Neural progenitor cell (in vitro differentiated cells): ENCODE measurements around the gene GATAD2A. TPM values are rescaled to one million over a fixed set of nuclear protein-coding genes. Genes with fewer than 3 reads are reported as not detected.

Experiments
- DNase-seq: peaks from one replicate; pipeline ENCODE4 v3.0.0-alpha.2; 2016; ENCODE audit warnings: low spot score
- H2AFZ ChIP-seq: fragments of 200-600 bp; sonication (generic); replicated peaks from 2 replicates; pipeline ENCODE4 v1.6.1; 2016; ENCODE audit warnings: antibody characterized with exemption
- H3F3A ChIP-seq: fragments of 200-600 bp; sonication (generic); 2 replicates; pipeline ENCODE4 v1.6.1; 2016; ENCODE audit warnings: antibody characterized with exemption, low read depth
- H3K27ac ChIP-seq: fragments of 200-600 bp; sonication (generic); 2 replicates; pipeline ENCODE4 v1.5.1; 2016; ENCODE audit warnings: mild to moderate bottlenecking
- H3K27me3 ChIP-seq: fragments of 200-600 bp; sonication (generic); 2 replicates; pipeline ENCODE4 v1.6.1; 2016; ENCODE audit warnings: mild to moderate bottlenecking, moderate library complexity
- H3K36me3 ChIP-seq: fragments of 200-600 bp; sonication (generic); 2 replicates; pipeline ENCODE4 v1.5.1; 2016
- H3K4me1 ChIP-seq: fragments of 200-600 bp; sonication (generic); 2 replicates; pipeline ENCODE4 v1.6.1; 2016; ENCODE audit warnings: mixed run types
- H3K4me2 ChIP-seq: fragments of 200-600 bp; sonication (generic); 2 replicates; pipeline ENCODE4 v1.6.1; 2016
- H3K4me3 ChIP-seq: fragments of 200-600 bp; sonication (generic); 2 replicates; pipeline ENCODE4 v1.5.1; 2016
- H3K79me2 ChIP-seq: fragments of 200-600 bp; sonication (generic); 2 replicates; pipeline ENCODE4 v1.6.1; 2016; ENCODE audit warnings: low read depth
- H3K9ac ChIP-seq: fragments of 200-600 bp; sonication (generic); 2 replicates; pipeline ENCODE4 v1.6.1; 2016
- H3K9me3 ChIP-seq: fragments of 200-600 bp; sonication (generic); 2 replicates; pipeline ENCODE4 v1.5.1; 2016; ENCODE audit warnings: low read depth
- H4K20me1 ChIP-seq: fragments of 200-600 bp; sonication (generic); 2 replicates; pipeline ENCODE4 v1.6.1; 2016; ENCODE audit warnings: low read depth
- H3K27ac Mint-ChIP-seq: 3 replicates; pipeline ENCODE4 v1.8.0; 2021; ENCODE audit warnings: mixed read lengths
- H3K27me3 Mint-ChIP-seq: 2 replicates; pipeline ENCODE4 v1.8.0; 2022; ENCODE audit warnings: low read depth, mild to moderate bottlenecking, inconsistent platforms, moderate library complexity, mixed read lengths; ENCODE audit not compliant: insufficient read depth
- H3K36me3 Mint-ChIP-seq: 3 replicates; pipeline ENCODE4 v1.8.0; 2021; ENCODE audit warnings: mixed read lengths
- H3K4me1 Mint-ChIP-seq: 3 replicates; pipeline ENCODE4 v1.8.0; 2021; ENCODE audit warnings: mixed read lengths
- H3K4me3 Mint-ChIP-seq: 3 replicates; pipeline ENCODE4 v1.8.0; 2021; ENCODE audit warnings: mild to moderate bottlenecking, moderate library complexity, mixed read lengths
- H3K9me3 Mint-ChIP-seq: 3 replicates; pipeline ENCODE4 v1.8.0; 2020; ENCODE audit warnings: mixed read lengths
- CTCF ChIP-seq: fragments of 200-600 bp; sonication (generic); IDR thresholded peaks from 2 replicates; pipeline ENCODE4 v1.5.1; 2017; ENCODE audit warnings: antibody characterized with exemption, mild to moderate bottlenecking
- EZH2 ChIP-seq: fragments of 200-600 bp; sonication (generic); IDR thresholded peaks from 2 replicates; pipeline ENCODE4 v1.6.1; 2017; ENCODE audit warnings: antibody characterized with exemption, mild to moderate bottlenecking, moderate library complexity
- EZH2phosphoT487 ChIP-seq: fragments of 200-600 bp; sonication (generic); IDR thresholded peaks from 2 replicates; pipeline ENCODE4 v1.6.1; 2017; ENCODE audit warnings: antibody characterized with exemption
- total RNA-seq: library from RNA; depleted of rRNA; stranded (reverse); fragments of >200 nt; gene quantifications from 2 replicates; pipeline ENCODE4 v1.2.3, GENCODE V29; 2015; ENCODE audit warnings: low replicate concordance

Gene GATAD2A
- total RNA-seq, 1 donor from 2014 or later, result 37.9 TPM

GRCh38 chr19:19502281-19502680, 96.8 kb downstream of the GATAD2A start:
- Histone ChIP-seq H3K4me1 (no peaks in the 10 kb centered on the region), H3K9me3 (no peaks in the 10 kb centered on the region), H2AFZ (no peak overlapping the region), H3K4me2 (no peak overlapping the region), H3F3A (no peaks in the 10 kb centered on the region), H3K36me3 (no peaks in the 10 kb centered on the region), H3K79me2 (no peaks in the 10 kb centered on the region), H4K20me1 (peaks cover 2% of the 10 kb centered on the region), H3K4me3 (no peak overlapping the region), H3K9ac (no peak overlapping the region), H3K27me3 (no peaks in the 10 kb centered on the region), H3K27ac (no peak overlapping the region)
- no peak for TF ChIP-seq EZH2phosphoT487
- no peak for TF ChIP-seq EZH2
- no peak for TF ChIP-seq CTCF
- Mint-ChIP-seq H3K4me3 (no peak overlapping the region), H3K4me1 (no peaks in the 10 kb centered on the region), H3K27ac (no peak overlapping the region), H3K27me3 (peaks cover 2% of the 10 kb centered on the region), H3K36me3 (peaks cover 36% of the 10 kb centered on the region), H3K9me3 (no peaks in the 10 kb centered on the region)
- no peak for DNase-seq

GRCh38 chr19:19502808-19503602, 97.5 kb downstream of the GATAD2A start:
- H3K27me3 Mint-ChIP-seq, result peaks cover 2% of the 10 kb centered on the region
- H3K9me3 Mint-ChIP-seq, result no peaks in the 10 kb centered on the region
- H3K36me3 Mint-ChIP-seq, result peaks cover 36% of the 10 kb centered on the region
- no peak overlapping the region for H3K4me2 ChIP-seq
- no peaks in the 10 kb centered on the region for H3K27me3 ChIP-seq
- no peak overlapping the region for H3K9ac ChIP-seq
- no peaks in the 10 kb centered on the region for H3F3A ChIP-seq
- H2AFZ ChIP-seq, result no peak overlapping the region
- H3K36me3 ChIP-seq, result no peaks in the 10 kb centered on the region
- no peak for DNase-seq
- no peaks in the 10 kb centered on the region for H3K4me1 ChIP-seq
- no peak overlapping the region for H3K27ac Mint-ChIP-seq
- no peak overlapping the region for H3K4me3 Mint-ChIP-seq
- no peaks in the 10 kb centered on the region for H3K79me2 ChIP-seq
- no peaks in the 10 kb centered on the region for H3K9me3 ChIP-seq
- no peak overlapping the region for H3K27ac ChIP-seq
- no peaks in the 10 kb centered on the region for H3K4me1 Mint-ChIP-seq
- no peak for TF ChIP-seq CTCF
- no peak for TF ChIP-seq EZH2phosphoT487
- TF ChIP-seq EZH2, result no peak
- H4K20me1 ChIP-seq, result peaks cover 2% of the 10 kb centered on the region
- no peak overlapping the region for H3K4me3 ChIP-seq

GRCh38 chr19:19504754-19505668, 99.5 kb downstream of the GATAD2A start:
- H3K36me3 ChIP-seq, result no peaks in the 10 kb centered on the region
- H3K36me3 Mint-ChIP-seq, result peaks cover 31% of the 10 kb centered on the region
- no peak overlapping the region for H3K27ac Mint-ChIP-seq

More at GRCh38 chr19:19504754-19505668, 99.5 kb downstream of the GATAD2A start:
- no peaks in the 10 kb centered on the region for H3K79me2 ChIP-seq
- no peak overlapping the region for H2AFZ ChIP-seq
- Mint-ChIP-seq H3K27me3 (peaks cover 2% of the 10 kb centered on the region), H3K4me3 (no peak overlapping the region), H3K4me1 (no peaks in the 10 kb centered on the region), H3K9me3 (no peaks in the 10 kb centered on the region)
- no peak overlapping the region for H3K27ac ChIP-seq
- peaks cover 2% of the 10 kb centered on the region for H4K20me1 ChIP-seq
- TF ChIP-seq CTCF (no peak), EZH2phosphoT487 (no peak), EZH2 (no peak)
- H3K4me3 ChIP-seq, result no peak overlapping the region
- H3K27me3 ChIP-seq, result no peaks in the 10 kb centered on the region
- DNase-seq, result no peak
- H3K4me2 ChIP-seq, result no peak overlapping the region
- H3K4me1 ChIP-seq, result no peaks in the 10 kb centered on the region
- no peak overlapping the region for H3K9ac ChIP-seq
- H3K9me3 ChIP-seq, result no peaks in the 10 kb centered on the region
- H3F3A ChIP-seq, result peaks cover 6% of the 10 kb centered on the region
